Small intestine (tissue), 7 donors: ENCODE data around the gene CNKSR3. TPM values are rescaled to one million over a fixed set of nuclear protein-coding genes. Genes with fewer than 3 reads are reported as not detected.

Source experiments
- DNase-seq, 2 donors: peaks; one replicate each; pipeline versions ENCODE4 v3.0.0 to v3.0.0-alpha.2; 2013
- FAIRE-seq: peaks from 2 replicates; lab custom pipeline; 2012; peaks lifted over from hg19 to GRCh38; lab: Jason Lieb, UNC
- H3K27ac ChIP-seq, 3 donors: one replicate each; pipeline ENCODE4 v1.5.1; 2013; ENCODE audit warnings: low read length in 2 of 3, mild to moderate bottlenecking in 2 of 3, control low read depth in 1 of 3, inconsistent platforms in 1 of 3, low read depth in 1 of 3, moderate library complexity in 1 of 3
- H3K27me3 ChIP-seq, 3 donors: one replicate each; pipeline ENCODE4 v1.6.1; 2013; ENCODE audit warnings: low read length in 3 of 3, inconsistent platforms in 1 of 3; ENCODE audit not compliant: control insufficient read depth in 3 of 3, insufficient read depth in 3 of 3
- H3K36me3 ChIP-seq, 3 donors: one replicate each; pipeline ENCODE4 v1.6.1; 2013; ENCODE audit warnings: low read length in 3 of 3, inconsistent platforms in 1 of 3, low read depth in 1 of 3, mild to moderate bottlenecking in 1 of 3, moderate library complexity in 1 of 3; ENCODE audit not compliant: control insufficient read depth in 3 of 3, insufficient read depth in 2 of 3
- H3K4me1 ChIP-seq, 3 donors: one replicate each; pipeline ENCODE4 v1.6.1; 2013; ENCODE audit warnings: low read length in 2 of 3, inconsistent platforms in 1 of 3, low read depth in 1 of 3, mild to moderate bottlenecking in 1 of 3, moderate library complexity in 1 of 3; ENCODE audit not compliant: control insufficient read depth in 3 of 3, insufficient read depth in 2 of 3
- H3K4me3 ChIP-seq, 3 donors: one replicate each; pipeline ENCODE4 v1.5.1; 2013; ENCODE audit warnings: low read length in 3 of 3, control low read depth in 1 of 3, inconsistent platforms in 1 of 3, low read depth in 1 of 3, mild to moderate bottlenecking in 1 of 3, moderate library complexity in 1 of 3
- H3K9me3 ChIP-seq, 2 donors: one replicate each; pipeline ENCODE4 v1.6.1; 2013; ENCODE audit warnings: low read depth in 1 of 2, low read length in 1 of 2; ENCODE audit not compliant: control insufficient read depth in 2 of 2, insufficient read depth in 1 of 2
- WGBS, 3 donors: extraction: QIAGEN DNeasy Blood & Tissue Kit; methylation state at CpG; one replicate each; pipeline ENCODE4 v1.1.7; 2013; 5-methylcytosine and 5-hydroxymethylcytosine counted together
- polyA plus RNA-seq, 4 donors: library from polyadenylated mRNA; stranded (reverse) in 3 of 4; unstranded in 1 of 4; fragments of 200-250 nt in 3 of 4; fragments of 120-200 nt in 1 of 4; gene quantifications; one replicate each; pipeline versions ENCODE4 v1.2.1 to v1.2.3, GENCODE V29; 2013
- donor health status: healthy with polysubstance abuse.
- donor health status: control.
- donor health status: control.
- donor health status: Bipolar disorder and iron deficiency.
- donor health status: healthy.

The CNKSR3 gene
- polyA plus RNA-seq, 4 donors, result 10.6 to 34.6 (median 11.6) TPM

DNA sequence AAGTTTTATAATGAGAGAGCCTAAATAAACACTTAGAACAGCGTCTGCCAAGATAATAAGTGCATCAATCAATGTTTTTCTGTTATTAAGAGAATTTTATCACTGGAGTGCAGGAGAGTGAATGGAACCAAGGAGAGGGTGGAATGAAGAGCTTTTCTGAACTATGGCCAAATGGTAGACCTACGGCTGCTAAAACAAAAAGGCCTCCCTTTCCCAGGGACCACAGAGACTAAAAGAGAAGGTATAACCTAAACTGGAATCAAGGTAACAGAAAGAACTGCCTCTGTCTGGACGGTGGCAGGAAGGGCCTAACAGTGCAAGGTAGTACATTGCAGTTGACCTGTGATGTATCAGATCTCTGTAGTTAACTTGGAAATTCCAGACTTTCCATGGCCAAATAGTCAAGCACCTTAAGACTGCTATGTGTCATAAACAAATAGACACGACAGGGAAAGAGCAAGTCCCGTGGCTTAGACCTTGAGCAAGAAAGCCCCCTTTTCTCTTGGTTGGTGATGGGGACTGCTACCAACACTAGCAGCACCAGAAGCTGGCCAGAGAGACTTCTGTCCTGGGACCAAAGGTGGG, 5.5 kb downstream of the CNKSR3 start:
- H3K27me3 ChIP-seq, result no peaks in the 10 kb centered on the region
- H3K36me3 ChIP-seq, result peaks cover 0 to 22% (median 3%) of the 10 kb centered on the region in 3 donors
- H3K9me3 ChIP-seq, result no peaks in the 10 kb centered on the region
- H3K4me3 ChIP-seq, result no peak overlapping the region
- no peak overlapping the region for H3K27ac ChIP-seq
- 82 to 87% (median 82%) methylated on average over 5 of the region's 5 CpGs for WGBS, 3 donors
- DNase-seq (no peak), FAIRE-seq (no peak)
- H3K4me1 ChIP-seq, result peaks cover 5 to 29% (median 10%) of the 10 kb centered on the region in 3 donors

DNA sequence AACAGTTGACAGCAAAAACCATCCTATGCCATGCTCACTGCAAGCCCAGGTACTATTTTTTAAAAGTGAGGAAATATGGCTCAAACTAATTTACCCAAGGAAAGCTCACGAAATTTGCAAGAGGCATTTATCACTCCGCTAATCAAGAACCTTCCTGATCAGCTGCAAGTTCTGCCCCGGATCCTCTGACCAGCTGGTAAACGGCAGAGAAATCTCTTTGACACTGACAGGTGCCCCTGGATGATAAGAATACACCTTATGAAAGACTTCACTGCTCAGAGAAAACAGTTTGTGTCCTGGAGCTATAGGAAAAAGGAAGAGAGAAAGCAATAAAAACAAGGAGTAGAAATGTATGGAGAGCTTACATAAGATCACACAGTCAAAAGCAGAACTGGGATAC, 6.4 kb downstream of the CNKSR3 start:
- 25 to 46% (median 29%) methylated on average over 4 of the region's 4 CpGs for WGBS, 3 donors
- Histone ChIP-seq H3K9me3 (no peaks in the 10 kb centered on the region), H3K27me3 (no peaks in the 10 kb centered on the region), H3K27ac (no peak overlapping the region), H3K4me3 (no peak overlapping the region), H3K36me3 (peaks cover 0 to 28% (median 3%) of the 10 kb centered on the region in 3 donors), H3K4me1 (peaks cover 5 to 29% (median 10%) of the 10 kb centered on the region in 3 donors)
- DNase-seq, result no peak
- FAIRE-seq, result no peak

GRCh38 chr6:154503658-154504057, 6.8 kb downstream of the CNKSR3 start:
- Histone ChIP-seq H3K36me3 (peaks cover 0 to 28% (median 3%) of the 10 kb centered on the region in 3 donors), H3K4me1 (peaks cover 5 to 29% (median 10%) of the 10 kb centered on the region in 3 donors), H3K27me3 (no peaks in the 10 kb centered on the region), H3K9me3 (no peaks in the 10 kb centered on the region), H3K4me3 (no peak overlapping the region), H3K27ac (no peak overlapping the region)
- no peak for DNase-seq
- FAIRE-seq, result no peak
- 53 to 76% (median 59%) methylated on average over 5 of the region's 5 CpGs for WGBS, 3 donors

DNA sequence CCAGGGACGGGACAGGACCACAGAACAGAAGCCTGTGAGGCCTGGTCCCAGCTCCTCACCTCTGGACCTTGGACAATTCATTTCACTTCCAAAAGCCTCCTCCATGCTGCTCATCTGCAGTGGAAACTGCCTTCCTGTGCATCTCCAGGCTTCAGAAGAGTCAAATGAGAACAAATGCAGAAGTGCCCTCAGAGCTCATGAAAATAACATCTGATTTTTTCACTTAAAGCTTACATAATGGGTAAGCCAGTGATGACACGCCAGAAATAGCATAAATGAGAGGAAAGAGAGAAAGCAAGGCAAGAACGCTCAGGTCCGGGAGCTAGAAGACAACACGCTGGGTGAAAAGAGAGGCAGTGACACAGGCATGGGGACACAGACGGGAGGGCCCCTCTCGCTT, 7.9 kb downstream of the CNKSR3 start:
- Histone ChIP-seq H3K27ac (no peak overlapping the region), H3K4me1 (peaks cover 5 to 24% (median 8%) of the 10 kb centered on the region in 3 donors), H3K27me3 (no peaks in the 10 kb centered on the region), H3K9me3 (no peaks in the 10 kb centered on the region), H3K36me3 (peaks cover 2 to 30% (median 3%) of the 10 kb centered on the region in 3 donors), H3K4me3 (no peak overlapping the region)
- FAIRE-seq (no peak), DNase-seq (no peak)
- WGBS, 3 donors, result 91 to 95% (median 94%) methylated on average over 7 of the region's 7 CpGs

DNA sequence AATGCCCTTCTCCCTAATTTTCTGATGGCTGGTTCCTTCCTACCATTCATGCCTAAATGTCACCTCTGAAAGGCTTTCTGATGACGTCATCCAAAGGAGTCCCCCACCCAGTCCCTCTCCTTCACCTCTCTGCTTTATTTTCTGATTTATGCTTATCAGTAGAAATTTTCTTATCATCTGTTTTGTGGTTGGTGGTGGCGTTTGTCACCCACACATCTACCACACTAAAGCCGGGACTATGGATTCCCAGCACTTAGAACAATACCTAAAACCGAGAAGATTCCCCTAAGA, 9.0 kb downstream of the CNKSR3 start:
- DNase-seq (no peak), FAIRE-seq (no peak)
- H3K27me3 ChIP-seq, result no peaks in the 10 kb centered on the region
- H3K4me3 ChIP-seq, result no peak overlapping the region
- no peaks in the 10 kb centered on the region for H3K9me3 ChIP-seq
- no peak overlapping the region for H3K27ac ChIP-seq
- peaks cover 4 to 18% (median 4%) of the 10 kb centered on the region in 3 donors for H3K4me1 ChIP-seq
- H3K36me3 ChIP-seq, result peaks cover 2 to 35% (median 3%) of the 10 kb centered on the region in 3 donors
- WGBS, 3 donors, result 51 to 63% (median 57%) methylated on average over 4 of the region's 4 CpGs

DNA sequence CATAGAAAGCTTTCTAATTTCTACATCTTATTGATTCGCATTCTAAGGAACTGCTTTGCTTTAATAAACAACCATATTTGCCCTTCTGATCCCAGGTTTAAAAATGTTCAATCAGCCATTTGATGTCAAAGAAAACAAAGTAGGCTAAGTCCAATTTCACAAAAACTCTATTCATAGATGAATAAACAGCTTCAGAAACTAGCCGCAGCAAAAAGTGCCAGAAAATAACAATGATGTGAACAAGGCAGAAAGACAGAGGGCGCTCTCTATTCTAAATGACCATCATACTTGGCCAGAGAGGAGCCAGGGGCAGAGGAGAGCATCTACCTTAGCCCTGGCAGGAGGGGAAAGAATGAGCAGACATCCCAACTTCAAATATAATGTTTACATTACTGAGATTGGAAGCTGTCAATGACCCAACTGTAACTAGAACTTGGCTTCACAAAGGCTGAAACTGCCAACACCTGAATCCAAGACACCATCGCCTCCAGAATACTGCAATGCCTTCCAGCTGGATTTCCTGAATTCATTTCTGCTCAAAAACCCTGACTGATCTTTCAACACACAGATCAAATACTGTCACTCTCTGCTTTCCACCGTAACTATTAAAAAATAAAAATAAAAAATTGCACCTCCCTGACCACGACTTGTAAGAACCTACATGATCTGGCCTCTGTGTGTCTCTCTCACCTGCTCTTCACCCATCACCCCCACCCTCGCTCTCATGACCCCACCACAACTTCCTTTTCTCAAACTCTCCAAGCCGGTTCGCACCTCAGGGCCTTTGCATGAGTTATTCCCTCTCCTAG, 9.5 kb downstream of the CNKSR3 start:
- Histone ChIP-seq H3K4me1 (peaks cover 0 to 13% (median 2%) of the 10 kb centered on the region in 3 donors), H3K27me3 (no peaks in the 10 kb centered on the region), H3K9me3 (no peaks in the 10 kb centered on the region), H3K4me3 (no peak overlapping the region), H3K27ac (no peak overlapping the region), H3K36me3 (peaks cover 2 to 32% (median 3%) of the 10 kb centered on the region in 3 donors)
- no peak for DNase-seq
- 70 to 83% (median 76%) methylated on average over 9 of the region's 9 CpGs for WGBS, 3 donors
- FAIRE-seq, result no peak

DNA sequence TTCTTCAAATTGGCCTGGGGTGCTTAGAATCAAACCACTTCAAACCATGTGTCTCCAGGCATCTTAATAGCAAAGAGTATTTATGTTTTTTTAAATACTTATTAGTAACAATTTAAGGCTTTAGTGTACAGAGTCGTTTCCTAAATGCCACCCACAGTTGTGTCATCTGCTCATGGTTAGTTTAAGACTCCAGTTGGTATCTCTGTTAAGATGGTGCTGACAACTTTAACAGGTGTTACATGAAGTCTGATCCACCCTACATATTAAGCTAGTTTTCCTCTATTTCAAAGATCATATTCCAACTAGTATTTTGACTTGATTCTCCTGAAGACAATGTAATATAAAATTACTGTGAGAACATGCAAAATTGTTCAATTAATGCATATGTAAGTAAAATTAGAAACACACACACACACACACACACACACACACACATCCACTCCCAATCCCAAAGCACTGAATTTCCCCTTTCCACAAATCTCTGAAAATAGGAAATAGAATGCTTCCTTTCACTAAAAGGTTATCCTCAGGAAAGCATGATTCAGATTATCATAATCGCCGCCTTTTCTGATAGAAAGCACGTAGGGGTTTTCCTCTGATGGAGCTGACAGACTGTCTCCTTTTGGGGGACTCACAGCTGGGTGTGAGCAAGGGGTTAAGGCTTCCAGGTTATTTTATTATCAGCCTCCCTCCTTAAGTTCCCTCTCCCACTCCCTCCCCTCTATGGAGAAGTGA, 10.5 kb downstream of the CNKSR3 start:
- no peak for FAIRE-seq

DNA sequence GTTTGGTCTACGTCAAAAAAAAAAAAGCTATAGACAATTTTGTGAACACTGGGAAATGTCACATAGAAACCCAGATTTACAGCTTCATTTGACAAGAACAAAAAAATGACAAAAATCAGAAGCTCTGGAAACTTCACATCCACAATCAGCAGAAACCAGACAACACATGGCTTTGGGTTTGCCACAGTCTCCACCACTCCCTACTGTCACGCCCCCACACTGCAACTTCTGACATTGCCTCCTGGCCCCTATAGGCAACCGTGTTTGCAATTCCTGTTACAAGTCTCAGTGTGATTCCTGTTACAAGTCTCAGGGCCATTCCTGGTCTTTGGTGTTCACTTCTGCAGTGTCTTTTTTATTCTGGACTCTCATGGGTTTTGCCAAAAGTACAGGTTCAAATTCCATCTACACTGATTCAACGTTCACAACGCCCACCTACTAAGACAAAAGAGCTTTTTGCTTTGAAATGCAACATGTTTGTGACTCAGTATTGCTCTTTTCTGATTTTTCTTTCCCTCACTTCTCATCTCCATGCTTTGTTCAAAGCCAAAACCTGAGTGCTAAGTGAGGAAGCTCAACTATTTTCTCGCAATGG, 12.0 kb downstream of the CNKSR3 start:
- no peaks in the 10 kb centered on the region for H3K27me3 ChIP-seq
- no peak overlapping the region for H3K4me3 ChIP-seq
- H3K9me3 ChIP-seq, result no peaks in the 10 kb centered on the region
- no peak overlapping the region for H3K27ac ChIP-seq
- 65 to 74% (median 72%) methylated on average over 6 of the region's 6 CpGs for WGBS, 3 donors
- FAIRE-seq, result no peak
- H3K36me3 ChIP-seq, result peaks cover 0 to 28% (median 2%) of the 10 kb centered on the region in 3 donors
- no peaks in the 10 kb centered on the region for H3K4me1 ChIP-seq
- DNase-seq, result no peak

More for the DNA sequence above, 10.5 kb downstream of the CNKSR3 start:
- DNase-seq, result no peak
- WGBS, 3 donors, result 56 to 78% (median 78%) methylated on average over 4 of the region's 4 CpGs
- Histone ChIP-seq H3K4me3 (no peak overlapping the region), H3K27ac (no peak overlapping the region), H3K9me3 (no peaks in the 10 kb centered on the region), H3K4me1 (peaks cover 0 to 11% (median under 1%) of the 10 kb centered on the region in 3 donors), H3K36me3 (peaks cover 2 to 31% (median 3%) of the 10 kb centered on the region in 3 donors), H3K27me3 (no peaks in the 10 kb centered on the region)
